ENCODE measurements around the gene ZNF519. TPM values are rescaled to one million over a fixed set of nuclear protein-coding genes. Genes with fewer than 3 reads are reported as not detected.
"Not testable (repeated sequence)": the region's sequence is repeated elsewhere in the genome, so short reads cannot be mapped to it uniquely, and the experiment has no call there.

The ZNF519 gene
- total and polyA plus RNA-seq, 11 donors = 0.97 to 6.3 (median 2.5) TPM

GRCh38 chr18:14144628-14144895 lies 12.3 kb upstream of the ZNF519 start:
- no peak overlapping the region for H3K4me3 ChIP-seq
- no peaks in the 10 kb centered on the region for H3K36me3 ChIP-seq
- no peaks in the 10 kb centered on the region for H3K4me1 ChIP-seq
- WGBS, 4 donors = 56 to 74% (median 69%) methylated on average over 3 to 6 of the region's 6 CpGs; no CpG with 5 or more reads in 1 of the 4 donors
- no peaks in the 10 kb centered on the region for H3K27me3 ChIP-seq
- no peak for TF ChIP-seq POLR2A (IDR thresholded peaks at IDR 0.05)
- TF ChIP-seq CTCF (IDR thresholded peaks at IDR 0.05) = no peak
- no peak for ATAC-seq
- no peak overlapping the region for H3K27ac ChIP-seq
- DNase-seq = no peak
- H3K9me3 ChIP-seq = no peaks in the 10 kb centered on the region
- intact Hi-C loops (cut with DNase I) = no loop called here

- H3K27ac ChIP-seq; intact Hi-C loops (cut with DNase I); H3K4me3 ChIP-seq; H3K27me3 ChIP-seq; H3K4me1 ChIP-seq; H3K9me3 ChIP-seq; DNase-seq; H3K36me3 ChIP-seq; ATAC-seq: not testable (repeated sequence)
- WGBS, 4 donors = 75 to 86% (median 78%) methylated on average over 9 to 16 of the region's 16 CpGs
Observed at GRCh38 chr18:14143871-14144627, 11.8 kb upstream of the ZNF519 start.

GRCh38 chr18:14143396-14143795 lies 11.2 kb upstream of the ZNF519 start:
- DNase-seq; ATAC-seq; H3K27me3 ChIP-seq; H3K36me3 ChIP-seq; H3K27ac ChIP-seq; H3K9me3 ChIP-seq; H3K4me3 ChIP-seq; H3K4me1 ChIP-seq; intact Hi-C loops (cut with DNase I): not testable (repeated sequence)
- WGBS, 4 donors = 84 to 90% (median 85%) methylated on average over 9 to 15 of the region's 17 CpGs

- 83 to 89% (median 86%) methylated on average over 6 to 9 of the region's 9 CpGs; no CpG with 5 or more reads in 1 of the 4 donors for WGBS, 4 donors
- intact Hi-C loops (cut with DNase I); H3K27me3 ChIP-seq; H3K36me3 ChIP-seq; H3K27ac ChIP-seq; H3K9me3 ChIP-seq; DNase-seq; ATAC-seq; H3K4me1 ChIP-seq; H3K4me3 ChIP-seq: not testable (repeated sequence)
Observed at GRCh38 chr18:14142177-14142576, 9.9 kb upstream of the ZNF519 start.

- H3K36me3 ChIP-seq; ATAC-seq; H3K4me1 ChIP-seq; DNase-seq; H3K4me3 ChIP-seq; intact Hi-C loops (cut with DNase I); H3K27me3 ChIP-seq; H3K27ac ChIP-seq; H3K9me3 ChIP-seq: not testable (repeated sequence)
- 81 to 84% (median 83%) methylated on average over 2 of the region's 2 CpGs for WGBS, 4 donors
Observed at GRCh38 chr18:14139583-14139982, 7.3 kb upstream of the ZNF519 start.

GRCh38 chr18:14137971-14138370 lies 5.7 kb upstream of the ZNF519 start:
- intact Hi-C loops (cut with DNase I) = not testable (repeated sequence)
- 69 to 85% (median 81%) methylated on average over 4 of the region's 4 CpGs for WGBS, 4 donors

GRCh38 chr18:14131696-14132270 lies 452 bp downstream of the ZNF519 start:
- intact Hi-C loops (cut with DNase I); H3K27me3 ChIP-seq; H3K9me3 ChIP-seq; H3K36me3 ChIP-seq; DNase-seq; H3K4me1 ChIP-seq: not testable (repeated sequence)
- WGBS, 4 donors = 1 to 2% (median 1%) methylated on average over 11 to 22 of the region's 27 CpGs
- peak overlapping the region; percentile 43 to 76 (median 64) for H3K4me3 ChIP-seq
- peak overlapping the region in 5 of 12 donors; percentile 58 to 72 (median 59) for H3K27ac ChIP-seq
- ATAC-seq = peak; percentile 19 to 45 (median 43)

More at GRCh38 chr18:14137971-14138370, 5.7 kb upstream of the ZNF519 start:
- not testable (repeated sequence) for H3K27me3 ChIP-seq, H3K9me3 ChIP-seq, H3K4me3 ChIP-seq, DNase-seq, H3K36me3 ChIP-seq, H3K4me1 ChIP-seq, H3K27ac ChIP-seq, ATAC-seq

- WGBS, 4 donors = 45 to 58% (median 47%) methylated on average over 2 of the region's 3 CpGs
- H3K4me3 ChIP-seq = peak overlapping the region in 1 of 12 donors; percentile 75
- ATAC-seq; H3K9me3 ChIP-seq; intact Hi-C loops (cut with DNase I); H3K36me3 ChIP-seq; DNase-seq; H3K27me3 ChIP-seq; H3K4me1 ChIP-seq: not testable (repeated sequence)
- peak overlapping the region in 1 of 12 donors; percentile 38 for H3K27ac ChIP-seq
Observed at GRCh38 chr18:14130804-14131203, 1.4 kb downstream of the ZNF519 start.
